Cardiac septum (tissue), 1 donor: ENCODE data around the gene NKAIN2. TPM values are rescaled to one million over a fixed set of nuclear protein-coding genes. Genes with fewer than 3 reads are reported as not detected.

Experiments
- DNase-seq: peaks from one replicate; pipeline ENCODE4 v3.0.0-alpha.2; 2020; ENCODE audit warnings: low spot score
- intact Hi-C: fragments of 100-400 bp; cut with DNase I; formaldehyde crosslinking; loops from one replicate; pipeline ENCODE4 v1.14.0; 2022
- total RNA-seq: library from RNA; stranded (reverse); fragmentation: NEBNext Ultra II Directional; extraction: Animal tissue kit (Norgen Biotek cat#: 25700); gene quantifications from one replicate; pipeline ENCODE4 v1.2.1, GENCODE V29; 2021
- donor health status: DM: no; HTN: no; CAD: no.

Gene NKAIN2
- total RNA-seq, 1 donor from 2014 or later, result 0.30 TPM

DNA sequence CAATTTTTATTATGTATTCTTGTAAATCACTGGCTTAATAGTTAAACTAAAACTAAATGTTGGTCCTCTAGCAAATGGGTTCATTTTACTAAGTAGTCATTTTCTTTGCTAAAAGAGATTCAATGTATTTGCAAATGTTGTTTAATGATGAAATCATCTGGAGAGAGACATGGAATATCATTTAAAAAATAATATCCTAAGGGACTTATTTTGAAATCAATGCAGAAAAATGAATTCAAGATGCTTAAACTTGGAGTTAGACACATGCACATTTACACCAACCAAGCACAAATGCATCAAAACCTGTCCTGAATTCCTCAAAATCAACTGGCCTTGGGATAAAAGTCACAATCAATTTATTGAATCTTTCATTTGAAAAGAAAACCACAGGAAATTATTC, 993.6 kb downstream of the NKAIN2 start:
- DNase-seq, result no peak
- intact Hi-C loops, result loop anchor here (5.0 kb wide), 1 partner anchor 995 kb away; the partner anchor contains the start of gene NKAIN2

GRCh38 chr6:124798942-124799496, 995.4 kb downstream of the NKAIN2 start:
- DNase-seq, result no peak
- intact Hi-C loops, result loop anchor here (5.0 kb wide), 1 partner anchor 997 kb away; the partner anchor contains the start of gene NKAIN2

- intact Hi-C loops, result loop anchor here (5.0 kb wide), 1 partner anchor 997 kb away; the partner anchor contains the start of gene NKAIN2
These were observed 996.0 kb downstream of the NKAIN2 start for GRCh38 chr6:124799638-124800037.

DNA sequence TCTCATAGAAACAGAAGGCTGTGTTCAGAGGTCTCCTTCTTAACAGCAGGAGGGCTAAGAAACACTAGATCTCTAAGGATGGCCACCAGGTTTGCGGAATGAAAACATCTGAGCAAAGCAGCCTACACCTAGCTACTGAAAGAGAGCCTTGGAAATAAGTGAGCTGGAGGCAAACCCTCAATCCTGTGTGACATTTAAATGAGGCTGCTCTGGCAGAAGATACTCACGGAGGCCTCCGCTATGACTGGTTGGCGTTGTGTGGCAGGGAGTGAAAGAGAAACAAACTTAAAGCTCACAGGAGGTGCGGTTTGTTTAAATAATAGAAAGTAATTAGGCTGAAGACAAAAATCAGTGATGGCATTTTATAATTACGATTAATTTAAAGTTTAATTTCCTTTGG, 996.6 kb downstream of the NKAIN2 start:
- no peak for DNase-seq
- intact Hi-C loops, result no loop called here

More at GRCh38 chr6:124799638-124800037, 996.0 kb downstream of the NKAIN2 start:
- no peak for DNase-seq

DNA sequence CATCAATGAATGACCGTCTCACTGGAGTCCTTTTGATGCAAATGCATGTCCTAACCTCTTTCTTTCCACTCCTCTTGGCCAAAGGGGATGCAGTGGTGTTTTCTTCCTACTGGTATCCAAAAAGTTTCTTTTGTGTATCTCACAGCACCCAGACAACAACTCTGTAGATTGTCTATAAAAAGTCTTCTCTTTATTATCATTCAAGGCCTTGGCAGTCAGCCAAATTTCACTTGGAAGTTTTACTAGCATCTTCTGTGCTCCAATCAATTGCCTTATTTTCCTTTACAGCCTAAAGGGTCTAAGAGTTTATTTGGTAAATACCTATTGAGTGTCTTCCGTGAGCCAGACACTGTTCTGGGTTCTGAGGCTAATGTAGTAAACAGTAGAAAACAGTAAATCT, 1008.4 kb downstream of the NKAIN2 start:
- intact Hi-C loops, result no loop called here
- DNase-seq, result no peak

GRCh38 chr6:124819346-124819745, 1015.7 kb downstream of the NKAIN2 start:
- intact Hi-C loops, result no loop called here
- no peak for DNase-seq

GRCh38 chr6:124822204-124822613, 1018.5 kb downstream of the NKAIN2 start:
- intact Hi-C loops, result no loop called here
- DNase-seq, result no peak

DNA sequence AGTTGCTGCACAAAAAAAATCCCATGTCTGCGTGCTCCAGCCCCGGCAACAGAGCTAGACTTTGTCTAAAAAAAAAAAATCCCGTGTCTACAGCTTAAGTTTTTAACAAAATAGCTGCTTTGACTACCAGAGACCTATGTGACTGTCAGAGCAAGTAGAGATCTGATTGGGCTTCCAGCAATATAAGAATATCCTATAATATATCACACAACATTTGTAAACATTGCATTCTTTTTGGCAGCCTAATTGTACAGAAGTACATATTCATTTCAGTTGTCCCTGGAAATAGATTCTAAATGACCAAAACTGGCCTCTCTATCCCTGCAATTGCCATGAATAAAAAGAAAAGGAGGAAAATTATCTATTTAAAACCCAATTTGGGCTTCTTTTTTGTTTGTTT, 1019.1 kb downstream of the NKAIN2 start:
- intact Hi-C loops, result no loop called here
- DNase-seq, result no peak

- intact Hi-C loops, result no loop called here
- no peak for DNase-seq
These were observed 1019.8 kb downstream of the NKAIN2 start for GRCh38 chr6:124823240-124824111.

- DNase-seq, result no peak
- intact Hi-C loops, result no loop called here
These were observed 1021.9 kb downstream of the NKAIN2 start for GRCh38 chr6:124825564-124825963.

GRCh38 chr6:124829822-124830221, 1026.2 kb downstream of the NKAIN2 start:
- intact Hi-C loops, result no loop called here
- DNase-seq, result no peak

DNA sequence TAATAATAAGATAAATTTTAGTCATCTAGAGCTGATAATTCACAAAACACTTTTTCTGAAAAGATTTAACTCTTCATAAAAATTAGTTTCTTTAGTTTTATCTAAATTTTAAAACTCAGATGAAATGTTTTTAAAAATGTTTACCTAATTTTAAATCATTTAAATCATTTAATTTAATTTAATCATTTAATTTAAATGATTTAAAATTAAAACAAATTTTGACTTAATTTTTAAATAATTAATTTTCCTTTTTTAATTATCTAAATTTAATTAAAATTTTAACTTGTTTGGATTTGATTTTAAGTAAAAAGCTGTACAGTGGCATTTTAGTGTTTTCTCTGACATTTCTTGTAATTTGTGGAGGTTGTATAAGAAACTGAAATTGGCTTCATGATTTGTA, 1026.8 kb downstream of the NKAIN2 start:
- intact Hi-C loops, result no loop called here
- no peak for DNase-seq

GRCh38 chr6:124854338-124854922, 1050.8 kb downstream of the NKAIN2 start:
- no peak for DNase-seq
- intact Hi-C loops, result no loop called here

DNA sequence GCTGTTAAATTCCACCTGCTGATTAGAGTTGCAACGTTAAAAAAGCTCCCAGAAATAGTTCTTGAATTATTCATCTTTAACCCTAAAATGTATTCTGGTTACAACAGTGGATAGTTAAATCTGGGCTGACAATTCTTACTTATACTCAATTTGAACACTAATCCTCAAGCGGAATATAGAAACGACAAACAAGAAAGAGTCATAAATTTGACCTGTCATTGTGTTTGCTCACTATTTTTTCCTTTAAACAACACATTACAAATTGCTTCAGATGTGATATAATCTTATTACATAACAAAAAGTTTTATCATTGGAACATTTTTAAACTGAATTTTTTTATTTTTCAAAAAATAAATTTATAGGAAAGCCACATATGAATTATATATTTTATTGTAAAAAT, 1054.1 kb downstream of the NKAIN2 start:
- no peak for DNase-seq
- intact Hi-C loops, result no loop called here

DNA sequence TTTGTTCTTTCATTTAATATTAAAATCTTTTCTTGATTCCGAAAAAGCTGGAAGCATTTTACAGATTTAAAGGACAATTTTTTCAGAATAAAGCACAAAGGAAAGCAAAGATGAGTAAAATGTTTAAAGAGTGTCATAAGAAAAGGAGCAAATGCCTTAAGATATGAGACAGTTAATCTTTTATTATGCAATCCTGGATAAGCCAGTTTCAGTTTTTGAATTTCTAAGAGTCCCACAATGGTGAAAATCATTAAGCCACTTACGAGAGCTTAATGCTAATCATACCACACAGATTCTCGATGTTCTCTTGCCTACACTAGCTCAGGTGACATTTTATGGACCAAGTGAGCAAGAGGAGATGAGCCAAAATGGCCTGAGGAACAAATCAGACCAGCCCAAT, 1054.9 kb downstream of the NKAIN2 start:
- intact Hi-C loops, result no loop called here
- DNase-seq, result no peak

- intact Hi-C loops, result no loop called here
- DNase-seq, result no peak
These were observed 1055.7 kb downstream of the NKAIN2 start for GRCh38 chr6:124859366-124859765.

DNA sequence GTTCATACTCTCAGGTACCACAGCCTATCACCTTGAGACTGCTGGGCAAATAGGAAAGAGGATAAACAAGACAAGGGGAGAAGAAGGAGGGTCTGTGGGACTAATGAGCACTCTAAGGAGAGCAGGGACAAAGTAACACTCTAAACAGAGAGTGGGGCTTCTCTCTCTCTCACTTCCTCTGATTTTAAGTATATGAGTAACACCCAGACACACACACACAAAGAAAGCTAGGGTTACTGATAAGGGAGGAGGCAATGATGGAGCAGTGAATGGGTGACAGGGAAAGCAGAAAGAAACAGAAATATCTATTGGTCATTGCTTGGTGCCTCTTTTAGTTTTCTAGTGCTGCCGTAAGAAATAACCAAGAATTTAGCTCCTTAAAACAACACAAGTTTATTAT, 1062.4 kb downstream of the NKAIN2 start:
- DNase-seq, result no peak
- intact Hi-C loops, result no loop called here

- intact Hi-C loops, result no loop called here
These were observed 1063.5 kb downstream of the NKAIN2 start for GRCh38 chr6:124867121-124867520.

GRCh38 chr6:124868481-124868880, 1064.8 kb downstream of the NKAIN2 start:
- intact Hi-C loops, result no loop called here

More at GRCh38 chr6:124867121-124867520, 1063.5 kb downstream of the NKAIN2 start:
- DNase-seq, result no peak

GRCh38 chr6:124869416-124869815, 1065.8 kb downstream of the NKAIN2 start:
- intact Hi-C loops, result no loop called here
- DNase-seq, result no peak

More at GRCh38 chr6:124868481-124868880, 1064.8 kb downstream of the NKAIN2 start:
- no peak for DNase-seq
